ENCODE results near the gene JMJD7. TPM values are rescaled to one million over a fixed set of nuclear protein-coding genes. Genes with fewer than 3 reads are reported as not detected.
A peak's percentile ranks its signal among the peaks of the same experiment; 100 is the strongest.

Gene JMJD7
- total RNA-seq, 2 experiments from 2014 or later = 18.2 to 22.4 TPM

- Mint-ChIP-seq H3K27me3 (no peaks in the 10 kb centered on the region), H3K4me3 (no peak overlapping the region), H3K27ac (no peak overlapping the region), H3K9me3 (no peaks in the 10 kb centered on the region), H3K36me3 (ENCODE audit: low read depth) (no peaks in the 10 kb centered on the region), H3K4me1 (peaks cover 4% of the 10 kb centered on the region)
- POLR2A ChIA-PET = interaction anchor here (1.1 to 1.2 kb wide), 3 partner anchors 8 to 37 kb away, joined by 3 to 5 read pairs (median 3); no protein-coding TSS in a partner anchor
- CTCF ChIA-PET = no interaction called here
- DNase-seq = no peak
Measured at GRCh38 chr15:41862515-41863116, 34.7 kb downstream of the JMJD7 start.

- Mint-ChIP-seq H3K27ac (no peak overlapping the region), H3K27me3 (no peaks in the 10 kb centered on the region), H3K4me3 (no peak overlapping the region), H3K36me3 (ENCODE audit: low read depth) (no peaks in the 10 kb centered on the region), H3K9me3 (no peaks in the 10 kb centered on the region), H3K4me1 (peaks cover 8% of the 10 kb centered on the region)
- DNase-seq = no peak
- POLR2A ChIA-PET = no interaction called here
- CTCF ChIA-PET = interaction anchor here (1.3 kb wide), 1 partner anchor 92 kb away, joined by 9 read pairs; the partner anchor contains the start of gene MAPKBP1
Measured at GRCh38 chr15:41865490-41866055, 37.7 kb downstream of the JMJD7 start.

- H3K36me3 Mint-ChIP-seq (ENCODE audit: low read depth) = no peaks in the 10 kb centered on the region
- H3K4me3 Mint-ChIP-seq = no peak overlapping the region
- H3K27me3 Mint-ChIP-seq = no peaks in the 10 kb centered on the region
- no peaks in the 10 kb centered on the region for H3K9me3 Mint-ChIP-seq
- no peak for DNase-seq
- ChIA-PET CTCF (no interaction called here), POLR2A (no interaction called here)
- H3K27ac Mint-ChIP-seq = no peak overlapping the region
- H3K4me1 Mint-ChIP-seq = peaks cover 13% of the 10 kb centered on the region
Measured at GRCh38 chr15:41866263-41866703, 38.4 kb downstream of the JMJD7 start.

- H3K27me3 Mint-ChIP-seq = no peaks in the 10 kb centered on the region
- H3K4me1 Mint-ChIP-seq = peaks cover 16% of the 10 kb centered on the region
- H3K27ac Mint-ChIP-seq = no peak overlapping the region
- no peaks in the 10 kb centered on the region for H3K36me3 Mint-ChIP-seq (ENCODE audit: low read depth)
- ChIA-PET CTCF (no interaction called here), POLR2A (no interaction called here)
- no peaks in the 10 kb centered on the region for H3K9me3 Mint-ChIP-seq
- H3K4me3 Mint-ChIP-seq = no peak overlapping the region
- DNase-seq = no peak
Measured at GRCh38 chr15:41866872-41867579, 39.1 kb downstream of the JMJD7 start.

- peaks cover 19% of the 10 kb centered on the region for H3K4me1 Mint-ChIP-seq
- H3K27me3 Mint-ChIP-seq = no peaks in the 10 kb centered on the region
- H3K27ac Mint-ChIP-seq = no peak overlapping the region
- CTCF ChIA-PET = no interaction called here
- no peaks in the 10 kb centered on the region for H3K9me3 Mint-ChIP-seq
- no peak for DNase-seq
- no peak overlapping the region for H3K4me3 Mint-ChIP-seq
- POLR2A ChIA-PET = no interaction called here
- no peaks in the 10 kb centered on the region for H3K36me3 Mint-ChIP-seq (ENCODE audit: low read depth)
Measured at GRCh38 chr15:41868321-41868720, 40.4 kb downstream of the JMJD7 start.

GRCh38 chr15:41869770-41870688 is 42.1 kb downstream of the JMJD7 start:
- CTCF ChIA-PET = interaction anchor here (0.6 to 1.9 kb wide), 6 partner anchors 14 to 119 kb away, joined by 3 to 12 read pairs (median 5); partner anchors contain the start of gene MAPKBP1
- H3K27ac Mint-ChIP-seq = peak overlapping the region; percentile 84
- DNase-seq = no peak
- H3K27me3 Mint-ChIP-seq = no peaks in the 10 kb centered on the region
- POLR2A ChIA-PET = interaction anchor here (0.7 to 1.9 kb wide), 14 partner anchors 7 to 96 kb away, joined by 3 to 16 read pairs (median 5); partner anchors contain the start of genes JMJD7 and MAPKBP1
- H3K4me1 Mint-ChIP-seq = peaks cover 19% of the 10 kb centered on the region
- H3K9me3 Mint-ChIP-seq = no peaks in the 10 kb centered on the region
- H3K36me3 Mint-ChIP-seq (ENCODE audit: low read depth) = no peaks in the 10 kb centered on the region
- H3K4me3 Mint-ChIP-seq = no peak overlapping the region

- peak; percentile 78 for DNase-seq
- H3K27me3 Mint-ChIP-seq = no peaks in the 10 kb centered on the region
- H3K4me3 Mint-ChIP-seq = no peak overlapping the region
- peaks cover 19% of the 10 kb centered on the region for H3K4me1 Mint-ChIP-seq
- no peaks in the 10 kb centered on the region for H3K36me3 Mint-ChIP-seq (ENCODE audit: low read depth)
- no peaks in the 10 kb centered on the region for H3K9me3 Mint-ChIP-seq
- CTCF ChIA-PET = interaction anchor here (0.6 to 1.9 kb wide), 8 partner anchors 13 to 119 kb away, joined by 3 to 12 read pairs (median 4); partner anchors contain the start of gene MAPKBP1
- POLR2A ChIA-PET = interaction anchor here (0.7 to 1.9 kb wide), 14 partner anchors 8 to 96 kb away, joined by 3 to 16 read pairs (median 5); partner anchors contain the start of genes JMJD7 and MAPKBP1
- peak overlapping the region; percentile 84 for H3K27ac Mint-ChIP-seq
Measured at GRCh38 chr15:41870689-41871081, 42.8 kb downstream of the JMJD7 start.

- Mint-ChIP-seq H3K36me3 (ENCODE audit: low read depth) (no peaks in the 10 kb centered on the region), H3K27ac (peak overlapping the region; percentile 84), H3K4me1 (peaks cover 19% of the 10 kb centered on the region), H3K9me3 (no peaks in the 10 kb centered on the region), H3K27me3 (no peaks in the 10 kb centered on the region), H3K4me3 (no peak overlapping the region)
- DNase-seq = no peak
- CTCF ChIA-PET = interaction anchor here (0.7 to 1.9 kb wide), 7 partner anchors 12 to 118 kb away, joined by 3 to 12 read pairs (median 5); partner anchors contain the start of gene MAPKBP1
- POLR2A ChIA-PET = interaction anchor here (0.9 to 1.9 kb wide), 14 partner anchors 9 to 97 kb away, joined by 3 to 16 read pairs (median 5); partner anchors contain the start of genes JMJD7 and MAPKBP1
Measured at GRCh38 chr15:41871175-41871905, 43.4 kb downstream of the JMJD7 start.

GRCh38 chr15:41872166-41872747 is 44.4 kb downstream of the JMJD7 start:
- H3K4me1 Mint-ChIP-seq = peaks cover 19% of the 10 kb centered on the region
- H3K9me3 Mint-ChIP-seq = no peaks in the 10 kb centered on the region
- no peak overlapping the region for H3K4me3 Mint-ChIP-seq
- H3K36me3 Mint-ChIP-seq (ENCODE audit: low read depth) = no peaks in the 10 kb centered on the region
- H3K27me3 Mint-ChIP-seq = no peaks in the 10 kb centered on the region
- DNase-seq = no peak
- H3K27ac Mint-ChIP-seq = peak overlapping the region; percentile 34
- POLR2A ChIA-PET = interaction anchor here (1.1 kb wide), 1 partner anchor 21 kb away, joined by 4 read pairs; no protein-coding TSS in a partner anchor
- CTCF ChIA-PET = no interaction called here

GRCh38 chr15:41873711-41874110 is 45.8 kb downstream of the JMJD7 start:
- POLR2A ChIA-PET = interaction anchor here (1.2 kb wide), 1 partner anchor 21 kb away, joined by 3 read pairs; no protein-coding TSS in a partner anchor
- Mint-ChIP-seq H3K4me3 (no peak overlapping the region), H3K4me1 (peaks cover 19% of the 10 kb centered on the region), H3K9me3 (no peaks in the 10 kb centered on the region), H3K27me3 (no peaks in the 10 kb centered on the region), H3K36me3 (ENCODE audit: low read depth) (no peaks in the 10 kb centered on the region), H3K27ac (no peak overlapping the region)
- no peak for DNase-seq
- CTCF ChIA-PET = no interaction called here

GRCh38 chr15:41874736-41875135 is 46.8 kb downstream of the JMJD7 start:
- Mint-ChIP-seq H3K36me3 (ENCODE audit: low read depth) (no peaks in the 10 kb centered on the region), H3K27me3 (no peaks in the 10 kb centered on the region), H3K4me1 (peaks cover 17% of the 10 kb centered on the region), H3K27ac (no peak overlapping the region), H3K4me3 (no peak overlapping the region), H3K9me3 (no peaks in the 10 kb centered on the region)
- ChIA-PET POLR2A (interaction anchor here (1.2 kb wide), 1 partner anchor 22 kb away, joined by 3 read pairs; no protein-coding TSS in a partner anchor), CTCF (no interaction called here)
- DNase-seq = no peak

Measured in activated CD4-positive, alpha-beta memory T cell treated with anti-CD3 and anti-CD28 coated beads, Interleukin-2, amount 10 ng/mL, durations not matched to agents 7 days and 5 days (primary cell).